ENCODE data around the gene THEMIS2.

DNA sequence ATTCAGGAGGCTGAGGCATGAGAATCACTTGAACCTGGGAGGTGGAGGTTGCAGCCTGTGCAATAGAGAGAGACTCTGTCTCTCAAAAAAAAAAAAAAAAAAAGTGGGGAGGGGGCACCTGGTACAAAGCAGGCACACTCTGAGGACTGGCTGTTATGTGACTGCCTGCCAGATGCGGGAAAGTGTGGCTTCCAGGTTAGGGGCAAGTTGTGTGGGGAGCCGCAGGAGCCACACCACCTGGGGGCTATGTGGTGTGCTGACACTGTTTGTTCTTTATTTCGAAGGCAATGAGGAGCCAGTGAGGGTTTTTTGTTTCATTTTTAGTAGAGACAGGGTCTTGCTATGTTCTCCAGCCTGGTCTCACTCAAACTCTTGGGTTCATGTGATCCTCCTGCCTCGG is 5.7 kb downstream of the THEMIS2 start:
- TF ChIP-seq SNRNP70 (optimal IDR thresholded peaks at IDR 0.05; ENCODE audit: low read depth, low read length) (no peak), EP300 (IDR thresholded peaks at IDR 0.05; ENCODE audit: low read length) (no peak), E2F4 (CRISPR knock-in tag; IDR thresholded peaks at IDR 0.05; ENCODE audit: low read depth) (no peak), ZSCAN29 (IDR thresholded peaks at IDR 0.05) (no peak)
- TF ChIP-seq, protein P1, sequence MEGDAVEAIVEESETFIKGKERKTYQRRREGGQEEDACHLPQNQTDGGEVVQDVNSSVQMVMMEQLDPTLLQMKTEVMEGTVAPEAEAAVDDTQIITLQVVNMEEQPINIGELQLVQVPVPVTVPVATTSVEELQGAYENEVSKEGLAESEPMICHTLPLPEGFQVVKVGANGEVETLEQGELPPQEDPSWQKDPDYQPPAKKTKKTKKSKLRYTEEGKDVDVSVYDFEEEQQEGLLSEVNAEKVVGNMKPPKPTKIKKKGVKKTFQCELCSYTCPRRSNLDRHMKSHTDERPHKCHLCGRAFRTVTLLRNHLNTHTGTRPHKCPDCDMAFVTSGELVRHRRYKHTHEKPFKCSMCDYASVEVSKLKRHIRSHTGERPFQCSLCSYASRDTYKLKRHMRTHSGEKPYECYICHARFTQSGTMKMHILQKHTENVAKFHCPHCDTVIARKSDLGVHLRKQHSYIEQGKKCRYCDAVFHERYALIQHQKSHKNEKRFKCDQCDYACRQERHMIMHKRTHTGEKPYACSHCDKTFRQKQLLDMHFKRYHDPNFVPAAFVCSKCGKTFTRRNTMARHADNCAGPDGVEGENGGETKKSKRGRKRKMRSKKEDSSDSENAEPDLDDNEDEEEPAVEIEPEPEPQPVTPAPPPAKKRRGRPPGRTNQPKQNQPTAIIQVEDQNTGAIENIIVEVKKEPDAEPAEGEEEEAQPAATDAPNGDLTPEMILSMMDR (IDR thresholded peaks at IDR 0.05 in 2 of 3, conservative IDR thresholded peaks at IDR 0.05 in 1 of 3; ENCODE audit: insufficient read depth in 2 of 3, low read depth in 1 of 3, low read length in 3 of 3), result no peak
